Measurements from ENCODE around the gene KLHL40.

The KLHL40 gene

DNA sequence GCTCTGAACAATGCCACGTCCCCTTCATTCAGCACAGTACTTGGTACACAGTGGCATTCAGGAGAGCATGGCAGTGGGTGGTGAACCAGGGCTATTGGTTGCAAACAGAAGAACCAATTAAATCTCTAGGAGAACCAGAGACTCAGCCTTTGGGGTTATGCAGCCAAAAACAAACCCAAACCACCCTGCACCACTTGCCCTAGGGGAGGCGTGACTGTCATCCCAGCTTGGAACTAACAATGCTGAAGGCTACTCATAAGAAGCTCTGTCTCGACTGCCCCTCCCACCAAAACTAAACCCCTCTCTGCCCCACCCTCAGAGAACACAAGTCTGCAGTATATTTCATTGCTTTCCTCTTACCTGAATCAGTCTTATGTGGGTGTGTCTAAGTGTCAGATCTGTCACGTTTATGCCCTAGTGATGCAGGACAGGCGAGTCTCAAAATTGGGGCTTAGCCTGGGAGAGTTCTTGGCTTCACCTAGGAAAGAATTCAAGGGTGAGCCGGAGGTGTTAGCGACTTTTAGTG is 15.2 kb upstream of the KLHL40 start:
- DNase-seq (ENCODE audit: low read depth in 4 of 4, low spot score in 1 of 4): no peak

DNA sequence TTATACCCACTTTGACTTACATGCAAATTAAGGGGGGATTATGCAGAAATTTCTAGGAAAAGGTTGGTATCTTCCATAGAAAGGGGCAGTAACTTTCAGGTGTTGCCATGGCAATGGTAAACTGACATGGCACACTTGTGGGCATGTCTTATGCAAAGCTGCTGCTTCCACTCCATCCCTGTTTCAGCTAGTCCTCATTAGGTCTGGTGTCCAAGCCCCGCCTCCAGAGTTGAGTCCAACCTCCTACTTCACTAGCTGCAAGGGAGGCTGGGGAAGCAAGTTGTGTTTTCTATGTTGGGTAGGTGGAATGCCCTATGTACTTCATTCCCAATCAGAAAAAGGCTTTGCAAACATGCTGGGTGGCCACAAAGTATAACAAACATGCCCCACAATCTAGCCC is 14.7 kb upstream of the KLHL40 start:
- no peak for DNase-seq (ENCODE audit: low read depth in 4 of 4, low spot score in 1 of 4)

DNA sequence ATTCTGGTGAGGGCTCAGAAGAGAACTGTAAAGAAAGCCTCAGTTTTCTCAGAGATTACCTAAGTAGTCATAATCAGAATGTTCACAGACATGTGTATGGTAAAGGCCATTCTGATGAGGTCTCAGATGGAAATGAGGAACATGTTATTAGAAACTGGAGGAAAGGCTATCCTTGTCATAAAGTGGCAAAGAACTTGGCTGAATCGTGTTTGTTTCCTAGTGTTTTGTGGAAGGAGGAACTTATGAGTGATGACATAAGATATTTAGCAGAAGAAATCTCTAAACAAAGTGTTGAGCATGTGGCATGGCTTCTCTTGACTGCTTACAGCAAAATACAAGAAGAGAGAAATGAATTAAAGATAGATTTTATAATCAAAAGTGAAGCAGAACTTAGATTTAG is 12.8 kb upstream of the KLHL40 start:
- no peak for DNase-seq (ENCODE audit: low read depth in 4 of 4, low spot score in 1 of 4)

DNA sequence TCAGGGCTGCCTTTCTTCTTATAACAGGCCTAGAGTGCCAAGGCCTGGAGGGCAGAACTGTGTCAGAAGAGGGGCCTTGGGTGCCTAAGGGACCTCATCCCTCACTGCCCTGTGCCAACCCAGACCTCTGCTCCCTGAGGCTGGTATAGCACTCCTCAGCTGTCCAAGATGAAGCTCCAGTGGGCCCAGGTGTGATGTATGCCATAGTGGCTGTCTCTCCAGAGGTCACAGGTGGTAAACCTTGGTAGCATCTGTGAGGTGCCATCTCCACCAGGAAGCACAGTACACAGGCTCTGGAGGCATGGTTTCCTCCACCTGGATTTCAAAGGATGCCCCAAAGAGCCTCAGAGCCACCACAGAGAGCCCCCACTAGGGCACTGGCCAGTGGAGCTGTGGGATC is 12.3 kb upstream of the KLHL40 start:
- DNase-seq (ENCODE audit: low read depth in 4 of 4, low spot score in 1 of 4): no peak

DNA sequence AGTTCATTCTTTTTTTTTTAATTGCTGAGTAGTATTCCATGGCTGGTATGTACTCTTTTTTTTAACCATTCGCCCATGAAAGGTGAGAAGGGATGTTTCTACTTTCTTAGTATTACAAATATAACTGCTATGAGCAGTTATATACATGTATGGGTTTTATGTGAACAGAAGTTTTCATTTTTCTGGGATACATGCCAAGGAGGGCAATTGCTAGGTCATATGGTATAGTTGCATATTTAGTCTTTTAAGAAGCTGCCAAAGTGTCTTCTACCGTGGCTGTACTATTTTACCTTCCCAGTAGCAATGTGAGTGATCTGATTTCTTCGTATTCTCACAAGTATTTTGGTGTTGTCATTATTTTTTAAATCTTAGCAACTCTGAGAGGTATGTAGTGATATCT is 11.2 kb upstream of the KLHL40 start:
- no peak for DNase-seq (ENCODE audit: low read depth in 4 of 4, low spot score in 1 of 4)

DNA sequence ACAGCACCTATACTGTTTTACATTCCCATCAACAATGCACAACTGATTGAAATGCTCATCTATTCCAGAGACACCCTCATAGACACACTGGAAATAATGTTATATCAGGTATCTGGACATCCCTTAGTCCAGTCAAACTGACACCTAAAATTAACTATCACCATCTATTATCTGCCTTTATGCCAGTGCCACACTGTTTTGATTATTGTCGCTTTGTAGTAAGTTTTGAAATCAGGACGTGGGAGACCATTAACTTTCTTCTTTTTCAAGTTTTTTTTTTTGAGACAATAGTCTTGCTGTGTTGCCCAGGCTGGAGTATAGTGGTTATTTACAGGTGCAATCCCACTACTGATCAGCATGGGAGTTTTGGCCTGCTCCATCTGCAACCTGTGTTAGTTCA is 9.4 kb upstream of the KLHL40 start:
- no peak for DNase-seq (ENCODE audit: low read depth in 4 of 4, low spot score in 1 of 4)

DNA sequence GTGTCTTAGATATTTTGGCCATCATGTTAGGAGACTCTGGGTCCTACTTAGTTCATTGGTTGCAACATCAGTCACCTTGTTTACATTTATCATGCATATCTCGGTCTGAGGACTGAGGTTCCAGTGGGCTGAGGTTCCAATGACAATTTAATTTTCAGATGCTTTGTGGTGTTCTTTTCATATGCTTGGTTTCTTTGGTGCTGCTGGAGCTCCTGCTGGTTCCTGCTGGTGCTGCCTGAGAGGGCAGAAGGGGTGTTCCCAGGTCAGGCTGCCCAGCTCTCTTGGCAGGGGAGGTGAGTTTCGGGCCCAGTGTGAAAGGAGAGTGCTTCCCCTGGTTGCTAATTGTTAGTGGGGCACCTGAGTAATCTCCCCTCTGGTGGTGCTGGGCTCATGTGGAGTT is 6.9 kb upstream of the KLHL40 start:
- DNase-seq (ENCODE audit: low read depth in 4 of 4, low spot score in 1 of 4): no peak

DNA sequence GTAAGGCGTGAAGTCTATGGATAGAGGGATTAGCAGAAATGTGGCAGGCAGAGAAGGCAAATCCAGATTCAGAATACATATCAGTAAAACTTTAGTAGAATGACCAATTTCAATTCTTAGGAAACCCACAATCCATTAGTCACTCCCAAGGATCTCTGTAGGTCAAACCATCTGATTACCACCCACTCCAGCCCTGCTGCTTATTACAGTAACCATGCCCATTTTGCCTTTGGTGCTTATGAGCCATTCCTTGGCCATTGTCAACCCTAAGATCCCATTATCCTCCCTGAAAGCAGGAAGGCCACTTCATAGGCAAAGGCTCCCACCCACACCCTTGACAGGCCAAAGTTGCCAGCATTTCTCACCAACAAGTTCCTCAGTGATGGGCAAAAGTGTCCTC is 5.1 kb upstream of the KLHL40 start:
- no peak for DNase-seq (ENCODE audit: low read depth in 4 of 4, low spot score in 1 of 4)

DNA sequence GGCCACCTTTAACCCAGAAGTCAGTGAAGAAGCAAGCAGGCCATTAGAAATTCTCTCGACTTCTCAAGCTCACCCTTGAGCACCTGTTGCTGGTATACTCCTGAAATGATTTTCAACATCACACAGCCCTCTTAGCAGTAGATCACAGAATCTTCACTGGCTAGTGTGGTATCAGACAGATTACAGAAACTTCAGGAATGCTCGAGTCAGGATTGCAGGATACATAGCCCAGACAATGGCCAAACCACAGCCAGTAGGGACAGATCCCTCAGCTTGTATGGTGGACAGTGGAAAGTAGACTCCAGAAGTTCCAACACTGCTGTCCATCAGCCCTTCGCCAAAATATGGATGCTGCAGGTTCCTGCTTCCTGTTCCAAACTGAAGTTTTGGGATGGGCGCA is 4.5 kb upstream of the KLHL40 start:
- no peak for DNase-seq (ENCODE audit: low read depth in 4 of 4, low spot score in 1 of 4)

DNA sequence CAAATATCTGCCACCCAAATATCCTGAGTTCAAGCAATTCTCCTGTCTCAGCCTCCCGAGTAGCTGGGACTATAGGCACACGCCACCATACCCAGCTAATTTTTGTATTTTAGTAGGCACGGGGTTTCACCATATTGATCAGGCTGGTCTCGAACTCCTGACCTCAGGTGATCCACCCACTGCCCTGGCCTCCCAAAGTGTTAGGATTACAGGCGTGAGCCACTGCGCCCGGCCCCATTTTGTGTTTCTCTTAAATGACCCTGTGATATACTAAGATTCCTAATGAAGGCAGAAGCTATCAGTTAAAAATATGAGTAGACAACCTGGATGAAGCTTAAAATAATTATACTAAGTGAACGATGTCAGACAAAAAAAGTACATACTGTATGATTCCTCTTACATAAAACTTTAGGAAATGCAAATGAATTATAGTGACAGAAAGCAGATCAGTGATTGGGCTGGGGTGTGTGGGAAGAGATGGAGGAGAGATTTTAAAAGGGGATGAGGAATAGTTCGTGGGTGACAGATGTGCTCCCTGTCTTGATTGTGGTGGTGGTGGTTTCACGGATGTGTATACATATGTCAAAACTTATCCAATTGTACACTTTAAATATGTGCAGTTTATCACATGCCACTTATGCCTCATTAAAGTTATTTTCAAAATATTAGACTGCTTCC is 3.8 kb upstream of the KLHL40 start:
- no peak for DNase-seq (ENCODE audit: low read depth in 4 of 4, low spot score in 1 of 4)

DNA sequence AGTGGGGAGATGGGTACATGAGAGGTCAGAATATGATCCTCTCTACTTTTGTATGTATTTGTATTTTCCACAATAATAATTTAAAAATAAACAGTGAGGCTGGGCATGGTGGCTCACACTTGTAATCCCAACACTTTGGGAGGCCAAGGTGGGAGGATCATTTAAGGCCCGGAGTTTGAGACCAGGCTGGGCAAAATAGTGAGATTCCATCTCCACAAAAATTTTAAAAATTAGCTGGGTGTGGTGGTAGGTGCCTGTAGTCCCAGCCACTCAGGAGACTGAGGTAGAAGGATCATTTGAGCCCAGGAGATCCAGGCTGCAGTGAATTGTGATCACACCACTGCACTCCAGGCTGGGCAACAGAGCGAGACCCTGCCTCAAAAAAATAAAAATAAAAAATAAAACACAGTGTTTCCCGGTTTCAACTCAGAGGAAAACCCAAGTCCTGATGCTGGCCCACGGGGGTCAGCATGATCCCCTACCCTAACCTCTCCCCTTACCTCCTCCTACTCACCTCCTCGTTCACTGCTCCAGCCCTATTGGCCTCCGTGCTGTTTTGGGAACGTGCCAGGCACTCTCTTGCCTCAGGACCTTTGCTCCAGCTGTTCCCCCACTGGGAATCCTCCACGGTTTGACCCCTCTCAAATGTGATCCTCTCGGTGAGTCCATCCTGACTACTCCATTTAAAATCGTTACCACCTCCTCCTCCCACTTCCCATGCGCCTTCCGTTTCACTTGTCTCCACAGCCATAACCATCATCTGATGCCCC is 2.9 kb upstream of the KLHL40 start:
- DNase-seq (ENCODE audit: low read depth in 4 of 4, low spot score in 1 of 4): no peak

DNA sequence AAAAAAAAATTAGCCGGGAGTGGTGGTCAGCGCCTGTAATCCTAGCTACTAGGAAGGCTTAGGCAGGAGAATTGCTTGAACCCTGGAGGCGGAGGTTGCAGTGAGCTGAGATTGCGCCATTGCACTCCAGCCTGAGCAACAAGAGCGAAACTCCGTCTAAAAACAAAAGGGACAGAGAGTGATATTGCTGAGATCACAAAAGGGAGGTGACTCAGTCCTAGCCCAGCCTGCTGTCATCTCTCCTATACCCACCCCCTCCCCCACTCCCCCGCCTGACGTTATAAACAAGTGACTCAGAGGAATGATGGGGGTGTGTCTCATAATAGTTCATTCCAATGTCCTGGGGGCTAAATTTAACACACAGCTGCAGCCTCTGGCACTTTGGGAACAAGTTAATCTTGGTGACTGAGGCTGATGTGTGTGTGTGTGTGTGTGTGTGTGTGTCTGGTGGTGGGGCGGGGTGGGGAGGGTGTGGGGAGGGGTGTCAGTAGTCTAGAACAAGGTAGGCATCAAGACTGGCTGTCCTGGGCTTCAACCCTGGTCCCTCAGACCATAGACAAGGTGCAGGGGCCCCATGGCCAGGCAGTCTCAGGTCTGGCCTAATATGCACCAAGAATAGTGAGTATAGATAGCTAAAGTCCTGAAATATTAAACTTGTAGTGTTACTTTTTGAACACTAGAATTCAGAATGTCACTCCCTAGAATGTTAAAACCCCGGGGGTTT is 1.3 kb upstream of the KLHL40 start:
- DNase-seq (ENCODE audit: low read depth in 4 of 4, low spot score in 1 of 4): peak; percentile 16 to 61 (median 26)

DNA sequence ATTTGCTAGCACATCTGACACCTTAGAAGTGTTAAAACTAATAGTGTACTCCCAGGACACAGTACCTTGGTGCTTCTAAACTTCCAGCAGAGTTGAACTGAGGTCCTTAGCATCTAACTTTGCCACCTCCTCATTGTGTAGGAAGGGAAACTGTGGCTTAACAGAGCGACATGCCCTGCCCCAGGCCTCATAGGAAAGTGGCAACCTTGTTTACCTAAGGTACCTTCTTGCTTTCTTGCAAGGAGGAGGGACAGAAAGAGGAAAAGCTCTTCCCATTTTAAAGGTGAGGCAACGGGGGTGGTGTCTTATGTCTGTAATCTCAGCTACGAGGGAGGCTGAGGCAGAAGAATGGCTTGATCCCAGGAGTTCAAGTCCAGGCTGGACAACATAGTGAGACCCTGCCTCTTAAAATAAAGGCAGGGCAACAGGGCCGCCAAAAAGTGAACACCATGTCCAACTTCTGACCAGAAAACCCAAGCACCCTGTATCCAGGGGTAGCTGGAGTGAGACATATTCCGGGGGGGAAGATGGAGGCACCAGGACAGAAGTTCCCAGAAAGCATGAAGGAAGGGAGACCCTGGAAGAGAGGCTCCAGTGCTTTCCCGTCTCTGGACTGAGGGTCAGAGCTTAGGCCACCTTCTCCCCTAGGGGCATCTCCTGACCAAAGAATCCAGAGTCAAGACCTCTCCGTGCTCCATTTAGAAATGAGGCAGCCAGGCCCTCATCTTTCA is 540 bp upstream of the KLHL40 start:
- no peak for DNase-seq (ENCODE audit: low read depth in 4 of 4, low spot score in 1 of 4)

DNA sequence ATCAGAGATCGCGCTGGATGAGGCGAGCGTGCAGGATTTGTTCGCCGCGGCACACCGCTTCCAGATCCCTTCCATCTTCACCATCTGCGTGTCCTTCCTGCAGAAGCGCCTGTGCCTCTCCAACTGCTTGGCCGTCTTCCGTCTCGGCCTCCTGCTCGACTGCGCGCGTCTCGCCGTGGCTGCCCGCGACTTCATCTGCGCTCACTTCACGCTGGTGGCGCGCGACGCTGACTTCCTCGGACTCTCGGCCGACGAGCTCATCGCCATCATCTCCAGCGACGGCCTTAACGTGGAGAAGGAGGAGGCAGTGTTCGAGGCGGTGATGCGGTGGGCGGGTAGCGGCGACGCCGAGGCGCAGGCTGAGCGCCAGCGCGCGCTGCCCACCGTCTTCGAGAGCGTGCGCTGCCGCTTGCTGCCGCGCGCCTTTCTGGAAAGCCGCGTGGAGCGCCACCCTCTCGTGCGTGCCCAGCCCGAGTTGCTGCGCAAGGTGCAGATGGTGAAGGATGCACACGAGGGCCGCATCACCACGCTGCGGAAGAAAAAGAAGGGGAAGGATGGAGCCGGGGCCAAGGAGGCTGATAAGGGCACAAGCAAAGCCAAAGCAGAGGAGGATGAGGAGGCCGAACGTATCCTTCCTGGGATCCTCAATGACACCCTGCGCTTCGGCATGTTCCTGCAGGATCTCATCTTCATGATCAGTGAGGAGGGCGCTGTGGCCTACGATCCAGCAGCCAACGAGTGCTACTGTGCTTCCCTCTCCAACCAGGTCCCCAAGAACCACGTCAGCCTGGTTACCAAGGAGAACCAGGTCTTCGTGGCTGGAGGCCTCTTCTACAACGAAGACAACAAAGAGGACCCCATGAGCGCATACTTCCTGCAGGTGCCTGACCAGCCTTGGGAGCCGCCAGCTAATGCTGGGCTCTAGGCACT is 819 bp downstream of the KLHL40 start:
- DNase-seq (ENCODE audit: low read depth in 4 of 4, low spot score in 1 of 4): no peak

DNA sequence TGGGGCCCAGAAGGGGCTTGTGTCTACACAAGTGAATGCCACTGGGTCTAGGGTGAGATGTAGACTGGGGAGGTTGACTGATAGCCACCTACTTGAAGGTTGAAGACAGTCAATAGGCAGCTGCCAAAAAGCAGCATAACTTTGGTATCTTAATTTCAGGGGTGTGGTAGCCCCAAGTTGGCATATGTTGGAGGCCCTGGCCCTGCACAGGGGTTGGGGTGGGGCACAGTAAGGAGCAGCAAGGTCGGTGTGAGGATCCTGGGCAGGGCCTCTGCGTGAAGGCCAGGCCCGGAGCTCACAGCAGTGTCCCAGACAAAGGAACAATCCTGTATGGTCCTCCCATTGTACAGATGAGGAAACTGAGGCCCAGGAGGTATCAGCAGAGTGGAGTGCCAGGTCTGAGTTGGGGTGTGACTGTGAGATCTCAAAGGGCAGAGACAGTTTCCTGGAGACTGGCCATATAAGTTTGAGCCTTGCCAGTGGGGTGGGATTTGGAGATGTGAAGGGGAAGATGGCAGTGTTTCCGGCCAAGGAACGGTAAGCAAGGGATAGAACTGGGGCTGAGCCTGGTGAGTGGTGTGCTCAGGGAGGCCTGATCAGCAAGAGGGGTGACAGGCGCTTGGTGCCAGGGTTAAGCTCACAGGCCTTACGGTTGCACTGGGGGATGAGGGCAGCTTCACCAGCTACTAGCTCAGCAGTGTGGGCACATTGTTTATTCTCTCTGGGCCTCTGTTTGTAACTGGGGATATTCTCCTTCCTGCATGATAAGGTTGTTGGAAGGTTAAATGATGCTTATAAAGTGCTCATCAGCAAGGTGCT is 1.7 kb downstream of the KLHL40 start:
- DNase-seq (ENCODE audit: low read depth in 4 of 4, low spot score in 1 of 4): no peak

DNA sequence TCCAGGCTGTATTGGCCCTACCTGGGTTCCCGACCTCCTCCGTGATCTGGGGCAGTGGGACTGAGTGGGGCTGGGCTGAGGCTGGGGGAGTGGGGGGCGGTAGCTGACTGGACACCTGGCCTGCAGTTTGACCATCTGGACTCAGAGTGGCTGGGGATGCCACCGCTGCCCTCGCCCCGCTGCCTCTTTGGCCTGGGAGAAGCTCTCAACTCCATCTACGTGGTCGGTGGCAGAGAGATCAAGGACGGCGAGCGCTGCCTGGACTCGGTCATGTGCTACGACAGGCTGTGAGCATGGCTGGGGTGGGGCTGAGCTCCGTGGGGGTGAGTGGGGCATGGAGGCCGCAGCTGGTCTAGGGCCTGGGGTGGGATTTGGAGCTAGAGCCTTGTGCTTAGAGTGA is 2.7 kb downstream of the KLHL40 start:
- no peak for DNase-seq (ENCODE audit: low read depth in 4 of 4, low spot score in 1 of 4)

DNA sequence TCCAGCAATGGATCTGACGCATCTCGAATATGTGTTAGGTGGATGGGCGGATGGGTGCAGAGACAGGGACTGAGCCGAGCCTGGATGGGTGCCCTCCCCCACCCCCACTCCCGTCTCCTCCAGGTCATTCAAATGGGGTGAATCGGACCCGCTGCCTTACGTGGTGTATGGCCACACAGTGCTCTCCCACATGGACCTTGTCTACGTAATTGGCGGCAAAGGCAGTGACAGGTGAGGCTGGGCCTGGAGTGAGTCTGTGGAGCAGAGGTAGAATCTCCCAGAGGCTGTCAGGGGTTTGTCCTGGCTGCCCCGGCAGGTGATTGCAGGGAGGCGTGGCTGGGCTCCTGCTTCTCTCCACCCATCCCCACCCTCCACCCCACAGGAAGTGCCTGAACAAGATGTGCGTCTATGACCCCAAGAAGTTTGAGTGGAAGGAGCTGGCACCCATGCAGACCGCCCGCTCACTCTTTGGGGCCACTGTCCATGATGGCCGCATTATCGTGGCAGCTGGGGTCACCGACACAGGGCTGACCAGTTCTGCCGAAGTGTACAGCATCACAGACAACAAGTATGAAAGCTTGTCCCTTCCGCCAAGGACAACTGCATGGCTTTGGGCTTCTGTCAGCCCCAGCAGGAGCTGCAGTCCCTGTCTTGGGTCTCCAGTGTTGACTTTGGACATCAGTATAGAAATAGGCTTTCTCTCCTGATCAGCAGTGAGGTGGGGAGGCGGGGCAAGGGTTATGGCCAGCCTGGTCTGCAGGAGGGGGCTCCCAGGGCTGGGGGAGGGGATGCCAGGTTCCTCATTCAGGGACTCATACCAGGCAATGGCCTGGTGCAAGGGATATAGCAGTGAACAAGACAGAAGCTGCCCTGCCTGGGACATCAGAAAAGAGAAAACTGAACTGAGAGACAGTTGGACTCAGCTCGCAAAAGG is 3.4 kb downstream of the KLHL40 start:
- DNase-seq (ENCODE audit: low read depth in 4 of 4, low spot score in 1 of 4): no peak

DNA sequence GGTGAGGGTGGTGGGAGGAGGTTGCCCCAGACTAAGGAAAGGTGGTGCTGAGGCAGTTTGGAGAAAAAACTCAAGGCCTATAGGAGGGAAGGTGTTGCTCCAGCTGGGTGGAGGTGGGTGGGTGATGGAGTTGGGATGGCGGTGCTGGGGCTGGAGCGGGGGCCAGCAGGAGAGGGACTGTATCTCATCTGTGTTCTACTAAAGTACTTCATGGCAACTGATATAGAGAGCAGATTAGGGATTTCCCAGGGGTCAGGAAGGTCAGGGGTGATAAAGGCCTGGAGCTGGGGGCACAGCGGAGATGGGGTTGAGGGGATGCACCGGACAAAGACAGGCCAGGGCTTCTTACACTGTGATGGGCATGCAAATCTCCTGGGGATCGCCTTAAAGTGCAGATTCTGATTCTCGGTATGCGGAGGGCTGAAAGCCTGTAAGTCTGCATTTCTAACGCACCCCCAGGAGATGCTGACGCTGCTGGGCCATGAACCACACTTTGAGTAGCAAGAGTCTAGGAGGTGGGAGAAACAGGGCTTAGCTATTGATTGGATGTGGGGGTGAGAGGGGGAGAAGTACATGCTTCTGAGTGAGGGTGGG is 4.2 kb downstream of the KLHL40 start:
- no peak for DNase-seq (ENCODE audit: low read depth in 4 of 4, low spot score in 1 of 4)
